Epithelial cell of proximal tubule (primary cell): Measurements from ENCODE around the gene FTL. TPM values are rescaled to one million over a fixed set of nuclear protein-coding genes. Genes with fewer than 3 reads are reported as not detected.

Source experiments
- DNase-seq: peaks from one replicate; pipeline ENCODE4 v3.0.0-alpha.2; 2011; ENCODE audit warnings: low read depth
- H3K4me3 ChIP-seq: 2 replicates; pipeline ENCODE4 v1.5.1; 2011; ENCODE audit warnings: low read depth, mild to moderate bottlenecking, low read length
- total RNA-seq: library from RNA; depleted of rRNA; stranded (reverse); fragments of >200 nt; gene quantifications from 2 replicates; pipeline ENCODE4 v1.2.3, GENCODE V29; 2015
- TF ChIP-seq, protein P1 (sequence below): conservative IDR thresholded peaks from 2 replicates; pipeline ENCODE4 v1.5.1; 2012; ENCODE audit warnings: low read depth, mild to moderate bottlenecking, low read length

FTL gene
- total RNA-seq, 1 donor from 2014 or later, result 2,420 TPM

DNA sequence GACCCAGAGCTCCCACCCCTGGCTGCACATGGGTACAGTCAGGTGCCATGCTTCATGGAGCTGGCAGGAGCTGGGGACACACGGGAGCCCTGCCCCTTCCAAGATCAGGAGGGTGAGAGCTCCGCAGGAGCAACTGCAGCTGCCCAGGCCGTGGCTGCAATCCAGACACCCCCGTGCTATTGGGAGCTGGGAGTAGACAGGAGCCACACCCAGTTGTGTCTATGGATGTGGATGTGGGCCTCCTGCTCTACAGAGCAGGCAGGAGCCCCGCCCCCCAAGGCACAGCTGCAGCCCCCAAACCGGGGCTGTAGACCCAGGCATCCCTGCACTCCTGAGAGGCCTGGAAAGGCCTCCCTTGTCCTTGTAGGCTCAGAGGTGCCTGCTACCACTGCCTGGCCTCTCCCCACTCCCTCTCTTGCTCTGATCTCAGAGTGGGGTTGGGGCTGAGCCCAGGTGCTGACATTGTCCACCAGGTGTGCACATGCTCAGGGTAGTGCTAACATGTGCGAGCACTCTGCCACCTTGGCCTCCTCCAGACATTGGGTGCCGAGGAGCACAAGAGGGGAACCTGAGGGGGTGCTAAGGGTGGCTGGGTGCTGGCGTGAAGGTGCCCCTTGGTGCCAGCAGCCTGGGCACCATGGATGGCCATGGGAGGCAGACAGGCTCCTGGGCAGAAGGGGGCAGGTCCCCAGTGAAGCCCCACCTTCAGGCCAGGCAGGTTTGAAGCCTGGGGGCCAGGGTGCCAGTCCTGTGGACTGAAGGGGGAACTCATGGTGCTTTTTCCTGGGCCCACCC lies 18.4 kb upstream of the FTL start:
- TF ChIP-seq, protein P1, sequence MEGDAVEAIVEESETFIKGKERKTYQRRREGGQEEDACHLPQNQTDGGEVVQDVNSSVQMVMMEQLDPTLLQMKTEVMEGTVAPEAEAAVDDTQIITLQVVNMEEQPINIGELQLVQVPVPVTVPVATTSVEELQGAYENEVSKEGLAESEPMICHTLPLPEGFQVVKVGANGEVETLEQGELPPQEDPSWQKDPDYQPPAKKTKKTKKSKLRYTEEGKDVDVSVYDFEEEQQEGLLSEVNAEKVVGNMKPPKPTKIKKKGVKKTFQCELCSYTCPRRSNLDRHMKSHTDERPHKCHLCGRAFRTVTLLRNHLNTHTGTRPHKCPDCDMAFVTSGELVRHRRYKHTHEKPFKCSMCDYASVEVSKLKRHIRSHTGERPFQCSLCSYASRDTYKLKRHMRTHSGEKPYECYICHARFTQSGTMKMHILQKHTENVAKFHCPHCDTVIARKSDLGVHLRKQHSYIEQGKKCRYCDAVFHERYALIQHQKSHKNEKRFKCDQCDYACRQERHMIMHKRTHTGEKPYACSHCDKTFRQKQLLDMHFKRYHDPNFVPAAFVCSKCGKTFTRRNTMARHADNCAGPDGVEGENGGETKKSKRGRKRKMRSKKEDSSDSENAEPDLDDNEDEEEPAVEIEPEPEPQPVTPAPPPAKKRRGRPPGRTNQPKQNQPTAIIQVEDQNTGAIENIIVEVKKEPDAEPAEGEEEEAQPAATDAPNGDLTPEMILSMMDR, result no peak
- DNase-seq, result no peak
- H3K4me3 ChIP-seq, result no peak overlapping the region

DNA sequence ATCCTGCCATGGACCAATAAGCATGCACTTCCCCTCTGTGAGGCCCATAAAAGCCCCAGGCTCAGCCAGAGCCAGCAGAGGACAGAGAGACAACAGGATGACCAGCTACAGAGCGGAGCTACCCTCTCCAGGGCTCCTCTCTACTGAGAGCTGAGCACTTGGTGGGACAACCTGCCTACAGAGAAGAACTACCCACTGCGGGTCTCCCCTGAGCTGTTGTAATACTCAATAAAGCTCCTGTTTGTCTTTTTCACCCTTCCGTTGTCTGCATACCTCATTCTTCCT lies 17.9 kb upstream of the FTL start:
- no peak overlapping the region for H3K4me3 ChIP-seq
- TF ChIP-seq, protein P1, result no peak
- no peak for DNase-seq

DNA sequence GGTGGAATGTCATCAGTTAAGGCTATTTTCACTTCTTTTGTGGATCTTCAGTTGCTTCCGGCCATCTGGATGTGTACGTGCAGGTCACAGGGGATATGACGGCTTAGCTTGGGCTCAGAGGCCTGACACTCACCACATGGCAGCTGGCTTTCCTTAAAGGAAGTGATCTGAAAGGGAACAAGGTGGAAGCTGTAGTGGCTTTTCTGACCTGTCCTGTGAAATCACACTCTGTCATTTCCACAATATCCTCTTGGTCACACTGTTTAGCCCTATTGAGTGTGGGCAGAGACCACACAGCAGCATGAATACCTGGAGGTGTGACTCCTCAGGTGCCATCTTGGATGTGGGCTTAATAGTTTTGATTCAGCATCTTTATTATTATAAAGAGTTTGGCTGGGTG lies 14.9 kb upstream of the FTL start:
- TF ChIP-seq, protein P1, result no peak
- DNase-seq, result no peak
- H3K4me3 ChIP-seq, result no peak overlapping the region

DNA sequence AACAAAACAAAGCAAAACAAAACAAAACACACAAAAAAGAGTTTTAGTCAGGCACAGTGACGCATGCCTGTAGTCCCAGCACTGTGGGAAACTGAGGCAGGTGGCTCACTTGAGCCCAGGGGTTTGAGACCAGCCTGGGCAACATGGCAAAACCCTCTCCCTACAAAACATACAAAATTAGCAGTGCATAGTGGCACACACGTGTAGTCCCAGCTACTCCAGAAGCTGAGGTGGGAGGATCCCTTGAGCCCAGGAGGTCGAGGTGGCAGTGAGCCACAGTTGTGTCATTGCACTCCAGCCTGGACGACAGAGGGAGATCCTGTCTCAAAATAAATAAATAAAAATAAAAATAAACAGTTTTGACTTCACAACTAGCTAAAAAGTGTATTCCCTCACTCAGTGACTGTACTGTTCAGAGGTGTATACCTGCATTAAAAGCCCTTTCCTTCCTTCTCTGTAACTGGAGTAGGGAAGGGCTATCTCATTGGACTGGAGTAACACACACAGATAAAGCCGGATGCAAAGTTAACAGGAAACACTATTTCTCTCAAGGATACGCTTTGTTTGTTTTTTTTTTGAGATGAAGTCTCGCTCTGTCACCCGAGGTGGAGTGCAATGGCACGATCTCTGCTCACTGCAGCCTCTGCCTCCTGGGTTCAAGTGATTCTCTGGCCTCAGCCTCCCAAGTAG lies 14.1 kb upstream of the FTL start:
- TF ChIP-seq, protein P1, result no peak
- no peak overlapping the region for H3K4me3 ChIP-seq
- no peak for DNase-seq

DNA sequence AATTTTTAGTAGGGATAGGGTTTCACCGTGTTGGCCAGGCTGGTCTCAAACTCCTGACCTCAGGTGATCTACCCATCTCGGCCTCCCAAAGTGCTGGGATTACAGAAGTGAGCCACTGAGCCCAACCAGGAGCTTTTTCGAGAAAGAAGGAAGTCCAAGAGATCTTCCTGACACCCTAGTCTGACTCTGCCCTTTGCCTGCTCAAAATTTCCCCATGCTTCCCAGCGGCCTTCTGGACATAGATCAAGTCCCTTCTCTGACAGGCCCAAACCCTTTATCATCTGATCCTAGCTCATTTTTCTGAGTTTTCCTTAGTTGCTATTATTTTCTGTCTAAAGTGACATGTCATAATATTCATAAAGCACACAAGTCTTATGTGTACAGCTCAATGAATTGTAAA lies 12.0 kb upstream of the FTL start:
- TF ChIP-seq, protein P1, result no peak

DNA sequence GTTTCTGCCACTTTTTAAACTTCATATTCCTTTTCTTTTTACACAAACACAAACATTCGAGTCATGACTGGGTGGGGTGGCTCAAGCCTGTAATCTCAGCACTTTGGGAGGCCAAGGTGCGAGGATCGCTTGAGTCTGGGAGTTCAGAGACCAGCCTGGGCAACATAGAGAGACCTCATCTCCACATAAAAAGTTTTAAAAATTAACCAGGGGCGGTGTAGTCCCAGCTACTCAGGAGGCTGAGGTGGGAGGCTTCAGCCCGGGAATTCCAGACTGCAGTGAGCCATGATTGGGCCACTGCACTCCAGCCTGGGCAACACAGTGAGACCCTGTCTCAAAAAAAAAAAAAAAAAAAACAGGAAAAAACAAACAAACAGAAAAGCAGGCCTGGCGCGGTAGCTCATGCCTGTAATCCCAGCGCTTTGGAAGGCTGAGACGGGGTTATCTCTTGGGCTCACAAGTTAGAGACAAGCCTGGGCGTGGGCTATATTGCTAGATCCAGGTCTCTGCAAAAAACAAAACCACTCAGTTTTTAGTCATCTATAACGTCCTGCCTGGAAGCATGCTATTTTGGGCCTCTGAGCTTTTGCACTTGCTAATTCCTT lies 11.0 kb upstream of the FTL start:
- DNase-seq, result no peak
- TF ChIP-seq, protein P1, result no peak
- H3K4me3 ChIP-seq, result peak overlapping the region; percentile 99

More for the DNA sequence above, 12.0 kb upstream of the FTL start:
- H3K4me3 ChIP-seq, result no peak overlapping the region
- no peak for DNase-seq
